Activated CD4-positive, alpha-beta T cell treated with anti-CD3 and anti-CD28 coated beads, Interleukin-2, amount 10 ng/mL, durations not matched to agents 24 days and 14 days (primary cell): ENCODE measurements around the gene IREB2. TPM values are rescaled to one million over a fixed set of nuclear protein-coding genes. Genes with fewer than 3 reads are reported as not detected.
A peak's percentile ranks its signal among the peaks of the same experiment; 100 is the strongest.

Source experiments
- DNase-seq: peaks from one replicate; pipeline ENCODE4 v3.0.0; 2022
- H3K27ac Mint-ChIP-seq: one replicate; pipeline ENCODE4 v1.8.0; 2022; ENCODE audit warnings: mild to moderate bottlenecking, mixed read lengths
- H3K27me3 Mint-ChIP-seq: one replicate; pipeline ENCODE4 v1.8.0; 2022; ENCODE audit warnings: mixed read lengths
- H3K36me3 Mint-ChIP-seq: one replicate; pipeline ENCODE4 v1.8.0; 2022; ENCODE audit warnings: low read depth, mild to moderate bottlenecking, mixed read lengths
- H3K4me1 Mint-ChIP-seq: one replicate; pipeline ENCODE4 v1.8.0; 2021; ENCODE audit warnings: mixed read lengths
- H3K4me3 Mint-ChIP-seq: one replicate; pipeline ENCODE4 v1.8.0; 2022; ENCODE audit warnings: mild to moderate bottlenecking, moderate library complexity, mixed read lengths
- H3K9me3 Mint-ChIP-seq: one replicate; pipeline ENCODE4 v1.8.0; 2021; ENCODE audit warnings: mixed read lengths
- intact Hi-C: fragments of 100-400 bp; cut with micrococcal nuclease; formaldehyde crosslinking; loops from one replicate; pipeline ENCODE4 v1.15.1; 2023
- total RNA-seq: library from RNA; stranded (reverse); gene quantifications from 2 replicates; pipeline ENCODE4 v1.2.3, GENCODE V29; 2022

IREB2 gene
- total RNA-seq, 1 donor from 2014 or later, result 89.4 TPM

DNA sequence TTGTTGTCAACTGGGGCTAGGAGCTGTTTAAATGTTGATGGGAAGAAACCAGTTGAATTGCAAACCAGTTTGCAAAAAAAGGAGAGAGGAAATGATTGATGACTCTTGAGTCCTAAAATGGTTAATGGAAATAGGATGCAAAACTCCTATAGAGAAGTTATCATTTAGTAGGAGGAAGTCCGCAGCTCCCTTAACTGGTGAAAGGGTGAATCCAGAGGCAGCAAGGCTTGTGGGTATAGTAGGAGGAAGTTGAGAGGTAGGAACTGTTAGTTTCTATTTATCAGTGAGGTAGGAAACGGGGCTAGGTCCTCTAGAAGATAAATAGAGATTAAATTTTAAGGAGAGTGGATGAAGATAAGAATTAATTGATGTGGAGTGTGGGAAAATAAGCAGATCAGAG, 15.4 kb downstream of the IREB2 start:
- no peak overlapping the region for H3K27ac Mint-ChIP-seq

GRCh38 chr15:78454992-78455391, 17.0 kb downstream of the IREB2 start:
- Mint-ChIP-seq H3K4me3 (no peak overlapping the region), H3K4me1 (peaks cover 46% of the 10 kb centered on the region), H3K27me3 (no peaks in the 10 kb centered on the region), H3K9me3 (no peaks in the 10 kb centered on the region), H3K36me3 (peaks cover 12% of the 10 kb centered on the region), H3K27ac (no peak overlapping the region)
- DNase-seq, result no peak
- intact Hi-C loops, result no loop called here

More for the DNA sequence above, 15.4 kb downstream of the IREB2 start:
- H3K4me3 Mint-ChIP-seq, result no peak overlapping the region
- H3K36me3 Mint-ChIP-seq, result peaks cover 20% of the 10 kb centered on the region
- H3K4me1 Mint-ChIP-seq, result peaks cover 46% of the 10 kb centered on the region
- no peaks in the 10 kb centered on the region for H3K9me3 Mint-ChIP-seq
- H3K27me3 Mint-ChIP-seq, result no peaks in the 10 kb centered on the region
- intact Hi-C loops, result no loop called here
- DNase-seq, result no peak

DNA sequence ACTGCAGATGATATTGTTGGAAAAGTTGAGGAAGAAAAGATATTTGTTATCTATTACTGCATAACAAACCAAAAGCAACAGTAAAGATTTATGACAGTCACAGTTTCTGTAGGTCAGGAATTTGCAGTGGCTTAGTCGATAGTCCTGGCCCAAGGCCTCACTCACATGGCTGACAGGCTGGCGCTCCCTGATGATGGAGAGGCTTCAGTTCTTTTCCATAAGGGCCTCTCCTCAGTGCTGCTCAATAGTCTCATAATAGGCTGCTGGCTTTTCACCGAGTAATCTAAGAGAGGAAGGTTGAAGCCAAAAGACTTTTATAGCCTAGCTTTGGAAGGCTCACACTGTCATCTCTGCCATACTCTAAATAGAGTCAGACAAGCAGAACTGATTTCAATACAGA, 17.7 kb downstream of the IREB2 start:
- intact Hi-C loops, result no loop called here
- peaks cover 7% of the 10 kb centered on the region for H3K36me3 Mint-ChIP-seq
- no peaks in the 10 kb centered on the region for H3K27me3 Mint-ChIP-seq
- no peak overlapping the region for H3K4me3 Mint-ChIP-seq
- H3K27ac Mint-ChIP-seq, result no peak overlapping the region
- H3K9me3 Mint-ChIP-seq, result no peaks in the 10 kb centered on the region
- DNase-seq, result no peak
- peaks cover 46% of the 10 kb centered on the region for H3K4me1 Mint-ChIP-seq

DNA sequence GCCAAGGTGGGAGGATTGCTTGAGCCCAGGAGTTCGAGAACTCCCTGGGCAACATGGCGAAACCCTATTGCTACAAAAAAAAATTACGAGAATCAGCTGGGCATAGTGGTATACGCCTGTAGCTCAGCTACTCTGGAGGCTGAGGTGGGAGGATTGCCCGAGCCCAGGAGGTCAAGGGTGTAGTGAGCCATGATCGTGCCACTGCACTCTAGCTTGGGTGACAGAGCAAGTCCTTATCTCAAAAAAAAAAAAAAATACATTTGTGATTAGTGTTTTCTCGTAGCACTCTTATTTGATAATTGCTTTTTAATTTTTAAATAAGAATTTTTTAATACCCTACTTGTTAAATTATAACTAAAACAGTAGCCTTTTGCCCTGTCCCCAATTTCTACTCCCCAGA, 18.4 kb downstream of the IREB2 start:
- no peak overlapping the region for H3K27ac Mint-ChIP-seq
- no peak overlapping the region for H3K4me3 Mint-ChIP-seq
- H3K36me3 Mint-ChIP-seq, result peaks cover 7% of the 10 kb centered on the region
- peaks cover 53% of the 10 kb centered on the region for H3K4me1 Mint-ChIP-seq
- no peak for DNase-seq
- H3K9me3 Mint-ChIP-seq, result no peaks in the 10 kb centered on the region
- H3K27me3 Mint-ChIP-seq, result no peaks in the 10 kb centered on the region
- intact Hi-C loops, result no loop called here

DNA sequence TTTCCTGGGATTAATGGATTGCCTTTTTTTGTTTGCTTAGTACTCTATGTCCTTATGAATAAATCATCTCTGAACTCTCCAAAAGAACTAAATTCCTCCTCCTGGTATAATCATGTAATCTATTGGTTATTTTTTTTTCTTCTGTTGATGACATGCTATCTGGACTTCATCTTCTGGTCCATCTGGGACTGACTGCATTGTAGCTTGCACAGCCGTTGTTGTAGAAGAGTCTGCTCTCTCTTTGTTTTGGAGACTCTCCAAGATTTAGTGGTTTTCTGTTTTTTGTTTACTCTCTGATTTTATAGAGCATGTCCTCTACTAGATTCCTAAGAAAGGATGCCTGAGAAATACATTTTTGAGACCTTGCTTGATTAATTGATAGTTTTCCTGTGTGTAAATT, 19.1 kb downstream of the IREB2 start:
- no peak for DNase-seq
- intact Hi-C loops, result no loop called here
- no peak overlapping the region for H3K27ac Mint-ChIP-seq
- H3K27me3 Mint-ChIP-seq, result no peaks in the 10 kb centered on the region
- peaks cover 7% of the 10 kb centered on the region for H3K36me3 Mint-ChIP-seq
- H3K4me3 Mint-ChIP-seq, result no peak overlapping the region
- peaks cover 53% of the 10 kb centered on the region for H3K4me1 Mint-ChIP-seq
- H3K9me3 Mint-ChIP-seq, result no peaks in the 10 kb centered on the region

- DNase-seq, result no peak
- Mint-ChIP-seq H3K4me3 (no peak overlapping the region), H3K9me3 (no peaks in the 10 kb centered on the region), H3K27me3 (no peaks in the 10 kb centered on the region), H3K36me3 (peaks cover 27% of the 10 kb centered on the region), H3K4me1 (peaks cover 36% of the 10 kb centered on the region), H3K27ac (peak overlapping the region; percentile 22)
- intact Hi-C loops, result no loop called here
These were observed 22.7 kb downstream of the IREB2 start for GRCh38 chr15:78460737-78461136.

- peak; percentile 68 for DNase-seq
- intact Hi-C loops, result no loop called here
- no peaks in the 10 kb centered on the region for H3K9me3 Mint-ChIP-seq
- H3K36me3 Mint-ChIP-seq, result peaks cover 27% of the 10 kb centered on the region
- H3K27me3 Mint-ChIP-seq, result no peaks in the 10 kb centered on the region
- H3K4me3 Mint-ChIP-seq, result peak overlapping the region; percentile 6
- H3K4me1 Mint-ChIP-seq, result peaks cover 32% of the 10 kb centered on the region
- peak overlapping the region; percentile 36 for H3K27ac Mint-ChIP-seq
These were observed 23.3 kb downstream of the IREB2 start for GRCh38 chr15:78461171-78461888.

DNA sequence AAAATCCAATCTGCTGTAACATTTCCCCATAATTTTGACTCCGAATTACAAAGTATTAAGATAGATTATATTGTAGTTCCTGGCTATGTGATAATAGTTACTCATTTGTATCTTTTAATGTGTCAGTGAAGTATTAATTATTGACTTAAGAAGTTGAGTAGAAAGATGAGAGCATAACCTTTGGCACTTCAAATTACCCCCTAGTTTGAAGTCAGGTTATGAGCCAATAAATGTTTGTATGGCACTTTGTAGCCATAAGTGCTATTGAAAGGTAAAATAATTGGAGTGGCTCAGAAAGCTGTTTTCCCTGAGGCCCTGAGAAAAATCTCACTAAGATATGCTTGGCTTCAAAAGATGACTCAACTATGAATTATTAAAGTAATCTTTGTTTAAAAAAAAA, 31.0 kb downstream of the IREB2 start:
- Mint-ChIP-seq H3K9me3 (no peaks in the 10 kb centered on the region), H3K4me1 (peaks cover 2% of the 10 kb centered on the region), H3K27me3 (no peaks in the 10 kb centered on the region), H3K27ac (no peak overlapping the region), H3K4me3 (no peak overlapping the region), H3K36me3 (peaks cover 43% of the 10 kb centered on the region)
- intact Hi-C loops, result no loop called here
- no peak for DNase-seq

DNA sequence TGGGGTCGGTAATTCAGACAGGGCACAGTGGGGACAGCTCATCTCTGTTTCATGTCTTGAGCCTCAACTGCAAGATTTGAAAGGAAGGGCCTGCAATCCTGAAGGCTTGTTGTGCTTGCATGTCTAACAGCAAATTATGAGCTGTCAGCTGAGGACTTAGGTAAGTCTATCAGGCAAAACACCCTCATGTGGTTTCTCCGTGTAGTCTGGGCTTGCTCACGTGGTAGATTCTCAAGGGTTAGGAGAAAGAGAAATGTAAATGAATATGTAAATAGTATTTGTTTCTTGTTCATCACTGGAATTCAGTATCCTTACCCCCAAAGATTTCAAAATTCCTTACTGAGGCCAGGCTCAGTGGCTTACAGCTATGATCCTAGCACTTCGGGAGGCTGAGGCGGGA, 39.3 kb downstream of the IREB2 start:
- H3K27me3 Mint-ChIP-seq, result no peaks in the 10 kb centered on the region
- no peak overlapping the region for H3K4me3 Mint-ChIP-seq
- no peak overlapping the region for H3K27ac Mint-ChIP-seq
- DNase-seq, result no peak
- intact Hi-C loops, result no loop called here
- H3K9me3 Mint-ChIP-seq, result no peaks in the 10 kb centered on the region
- no peaks in the 10 kb centered on the region for H3K4me1 Mint-ChIP-seq
- H3K36me3 Mint-ChIP-seq, result peaks cover 46% of the 10 kb centered on the region

DNA sequence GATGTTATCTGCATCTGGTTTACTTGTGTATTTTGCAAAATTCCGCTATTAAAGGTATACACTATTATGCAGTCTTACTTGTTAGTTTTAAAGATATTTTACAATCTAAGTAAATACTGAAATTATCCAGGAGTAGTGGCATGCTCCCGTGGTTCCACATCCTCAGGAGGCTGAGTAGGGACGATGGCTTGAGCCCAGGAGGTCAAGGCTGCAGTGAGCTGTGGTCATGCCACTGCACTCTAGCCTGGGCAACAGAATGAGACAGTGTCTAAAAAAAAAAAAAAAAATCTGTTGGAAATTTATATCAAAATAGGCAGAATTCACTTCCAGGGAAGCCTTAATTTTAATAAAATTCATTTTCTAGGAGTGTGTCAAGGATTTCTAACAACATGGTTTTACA, 41.6 kb downstream of the IREB2 start:
- H3K36me3 Mint-ChIP-seq, result peaks cover 46% of the 10 kb centered on the region
- no peaks in the 10 kb centered on the region for H3K27me3 Mint-ChIP-seq
- no peak overlapping the region for H3K27ac Mint-ChIP-seq
- intact Hi-C loops, result no loop called here
- no peak overlapping the region for H3K4me3 Mint-ChIP-seq
- no peaks in the 10 kb centered on the region for H3K9me3 Mint-ChIP-seq
- no peaks in the 10 kb centered on the region for H3K4me1 Mint-ChIP-seq
- DNase-seq, result no peak

DNA sequence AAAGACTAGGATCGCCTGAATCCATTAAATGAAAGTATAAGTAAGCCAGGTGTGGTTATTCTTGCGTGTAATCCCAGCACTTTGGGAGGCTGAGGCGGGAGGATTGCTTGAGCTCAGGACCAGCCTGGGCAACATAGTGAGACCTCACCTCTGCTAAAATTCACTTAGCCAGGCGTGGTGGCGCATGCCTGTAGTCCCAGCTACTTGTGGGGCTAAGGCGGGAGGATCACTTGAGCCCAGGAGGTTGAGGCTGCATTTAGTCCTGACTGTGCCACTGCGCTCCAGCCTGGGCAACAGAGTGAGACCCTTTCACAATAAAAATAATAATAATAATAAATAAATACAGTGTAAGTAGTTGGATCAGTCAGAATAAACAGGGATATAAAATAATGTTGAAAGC, 43.9 kb downstream of the IREB2 start:
- H3K4me1 Mint-ChIP-seq, result no peaks in the 10 kb centered on the region
- no peak for DNase-seq
- no peaks in the 10 kb centered on the region for H3K9me3 Mint-ChIP-seq
- intact Hi-C loops, result no loop called here
- no peaks in the 10 kb centered on the region for H3K27me3 Mint-ChIP-seq
- peaks cover 48% of the 10 kb centered on the region for H3K36me3 Mint-ChIP-seq
- no peak overlapping the region for H3K4me3 Mint-ChIP-seq
- no peak overlapping the region for H3K27ac Mint-ChIP-seq

DNA sequence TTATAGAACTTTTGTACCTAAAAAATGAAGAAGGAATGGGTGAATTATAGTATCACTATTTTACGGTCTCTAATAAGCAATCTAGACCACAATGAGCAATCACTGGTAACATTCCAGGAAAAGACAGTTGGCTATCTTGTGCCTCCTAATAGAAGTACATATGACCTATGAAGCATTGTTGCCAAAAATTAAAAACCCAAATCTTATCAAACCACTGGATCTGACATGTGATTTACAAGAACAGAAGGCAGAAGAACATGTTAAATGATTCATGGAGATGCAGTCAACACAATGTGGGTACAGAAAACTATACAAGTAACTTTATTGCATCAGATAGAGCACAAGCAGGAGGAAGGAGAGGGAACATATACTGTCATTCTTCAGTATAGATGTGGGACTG, 54.9 kb downstream of the IREB2 start:
- H3K9me3 Mint-ChIP-seq, result no peaks in the 10 kb centered on the region
- H3K36me3 Mint-ChIP-seq, result peaks cover 73% of the 10 kb centered on the region
- no peaks in the 10 kb centered on the region for H3K27me3 Mint-ChIP-seq
- H3K4me1 Mint-ChIP-seq, result peaks cover 2% of the 10 kb centered on the region
- DNase-seq, result no peak
- H3K27ac Mint-ChIP-seq, result no peak overlapping the region
- intact Hi-C loops, result no loop called here
- no peak overlapping the region for H3K4me3 Mint-ChIP-seq

DNA sequence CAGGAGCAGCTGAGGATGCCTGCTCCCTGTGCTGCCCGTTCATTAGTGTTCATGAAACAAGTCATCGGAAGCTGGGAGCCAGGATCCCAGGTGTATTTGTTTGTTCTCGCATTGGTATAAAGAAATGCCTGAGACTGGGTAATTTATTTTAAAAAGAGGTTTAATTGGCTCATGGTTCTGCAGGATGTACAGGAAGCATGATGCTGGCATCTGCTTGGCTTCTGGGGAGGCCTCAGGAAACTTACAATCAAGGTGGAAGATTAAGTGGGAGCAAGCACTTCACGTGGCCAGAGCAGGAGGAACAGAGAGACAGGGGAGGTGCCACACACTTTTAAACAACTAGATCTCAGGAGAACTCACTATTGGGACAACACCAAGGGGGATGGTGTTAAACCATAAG, 63.8 kb downstream of the IREB2 start:
- intact Hi-C loops, result no loop called here
- peaks cover 2% of the 10 kb centered on the region for H3K4me1 Mint-ChIP-seq
- DNase-seq, result no peak
- H3K4me3 Mint-ChIP-seq, result no peak overlapping the region
- H3K9me3 Mint-ChIP-seq, result no peaks in the 10 kb centered on the region
- no peaks in the 10 kb centered on the region for H3K27me3 Mint-ChIP-seq
- H3K27ac Mint-ChIP-seq, result no peak overlapping the region
- H3K36me3 Mint-ChIP-seq, result peaks cover 38% of the 10 kb centered on the region

DNA sequence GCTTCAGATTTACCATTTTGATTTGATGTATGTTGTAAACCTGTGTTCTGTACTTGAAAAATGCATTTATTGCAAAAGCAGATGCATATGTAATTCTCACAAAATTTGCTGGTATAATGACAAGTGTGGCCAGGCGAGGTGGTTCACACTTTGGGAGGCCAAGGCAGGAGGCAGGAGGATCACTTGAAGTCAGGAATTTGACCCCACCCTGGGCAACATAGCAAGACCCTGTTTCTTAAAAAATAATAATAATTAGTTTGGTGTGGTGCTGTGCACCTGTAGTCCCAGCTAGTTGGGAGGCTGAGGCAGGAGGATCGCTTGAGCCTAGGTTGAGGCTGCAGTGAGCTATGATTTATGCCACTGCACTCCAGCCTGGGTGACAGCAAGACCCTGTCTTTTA, 64.6 kb downstream of the IREB2 start:
- no peak for DNase-seq
- Mint-ChIP-seq H3K9me3 (no peaks in the 10 kb centered on the region), H3K36me3 (peaks cover 31% of the 10 kb centered on the region), H3K27ac (no peak overlapping the region), H3K4me1 (peaks cover 3% of the 10 kb centered on the region), H3K4me3 (no peak overlapping the region), H3K27me3 (peaks cover 3% of the 10 kb centered on the region)
- intact Hi-C loops, result no loop called here
